GM06990 (cell line): ENCODE measurements around the gene COL4A2.

ENCODE experiments used
- DNase-seq: peaks from one replicate; pipeline ENCODE4 v3.0.0-alpha.2; 2011; ENCODE audit not compliant: insufficient read length; ENCODE audit errors: extremely low read depth
- H3K27me3 ChIP-seq: replicated peaks from 2 replicates; pipeline ENCODE4 v1.6.0; 2011; ENCODE audit warnings: low read length; ENCODE audit not compliant: control insufficient read depth, insufficient read depth
- H3K36me3 ChIP-seq: 2 replicates; pipeline ENCODE4 v1.5.1; 2011; ENCODE audit warnings: low read length; ENCODE audit not compliant: control insufficient read depth, insufficient read depth
- H3K4me3 ChIP-seq: replicated peaks from 2 replicates; pipeline ENCODE4 v1.5.1; 2011; ENCODE audit warnings: low read depth, mild to moderate bottlenecking, control low read depth, low read length
- CTCF ChIP-seq: IDR thresholded peaks from 2 replicates; pipeline ENCODE4 v1.5.1; 2011; ENCODE audit warnings: low read length, control low read depth, mild to moderate bottlenecking, inconsistent platforms; ENCODE audit not compliant: insufficient read depth, poor library complexity, severe bottlenecking

Gene COL4A2

GRCh38 chr13:110551284-110551683 is 244.2 kb downstream of the COL4A2 start:
- Histone ChIP-seq H3K4me3 (no peak overlapping the region), H3K36me3 (no peaks in the 10 kb centered on the region), H3K27me3 (no peaks in the 10 kb centered on the region)
- no peak for TF ChIP-seq CTCF
- DNase-seq: no peak

GRCh38 chr13:110552767-110553166 is 245.7 kb downstream of the COL4A2 start:
- Histone ChIP-seq H3K4me3 (no peak overlapping the region), H3K27me3 (no peaks in the 10 kb centered on the region), H3K36me3 (no peaks in the 10 kb centered on the region)
- TF ChIP-seq CTCF: no peak
- no peak for DNase-seq

GRCh38 chr13:110553417-110553816 is 246.3 kb downstream of the COL4A2 start:
- no peak overlapping the region for H3K4me3 ChIP-seq
- no peak for DNase-seq
- H3K27me3 ChIP-seq: no peaks in the 10 kb centered on the region
- no peaks in the 10 kb centered on the region for H3K36me3 ChIP-seq
- TF ChIP-seq CTCF: no peak

- Histone ChIP-seq H3K36me3 (no peaks in the 10 kb centered on the region), H3K4me3 (no peak overlapping the region), H3K27me3 (no peaks in the 10 kb centered on the region)
- TF ChIP-seq CTCF: no peak
- no peak for DNase-seq
Measured at GRCh38 chr13:110554227-110554836, 247.2 kb downstream of the COL4A2 start.

GRCh38 chr13:110554946-110555345 is 247.9 kb downstream of the COL4A2 start:
- Histone ChIP-seq H3K36me3 (no peaks in the 10 kb centered on the region), H3K4me3 (no peak overlapping the region), H3K27me3 (no peaks in the 10 kb centered on the region)
- DNase-seq: no peak
- TF ChIP-seq CTCF: no peak
